A549 (cell line): ENCODE measurements around the gene BLTP3B.

Source experiments
- CEBPB ChIP-seq, 2 experiments: fragments of >200 bp in 1 of 2; sonication (Bioruptor Twin) in 1 of 2; formaldehyde crosslinking in 1 of 2; IDR thresholded peaks; 2 replicates each; pipeline ENCODE4 v1.6.1; 2012 to 2016
- EP300 ChIP-seq, 2 experiments: fragments of >200 bp; sonication (Bioruptor Twin); formaldehyde crosslinking; IDR thresholded peaks; 2 replicates in 1 of 2; 3 replicates in 1 of 2; pipeline ENCODE4 v1.6.1; 2016 to 2017
- GATA3 ChIP-seq: IDR thresholded peaks from 2 replicates; pipeline ENCODE4 v1.6.1; 2012; ENCODE audit warnings: borderline replicate concordance
- HDAC2 ChIP-seq: fragments of 200-600 bp; sonication (generic); IDR thresholded peaks from 2 replicates; pipeline ENCODE4 v1.6.1; 2016
- MAFK ChIP-seq: fragments of 450-650 bp; IDR thresholded peaks from 2 replicates; pipeline ENCODE4 v1.6.1; 2014; ENCODE audit not compliant: partially characterized antibody
- RFX5 ChIP-seq: fragments of 450-650 bp; IDR thresholded peaks from 2 replicates; pipeline ENCODE4 v1.7.1; 2014; ENCODE audit warnings: antibody characterized with exemption, mild to moderate bottlenecking, moderate library complexity
- SREBF2 ChIP-seq: fragments of 450-650 bp; IDR thresholded peaks from 2 replicates; pipeline ENCODE4 v1.6.1; 2014; ENCODE audit warnings: mild to moderate bottlenecking, moderate library complexity
- TF ChIP-seq, protein P1 (sequence below): fragments of >200 bp; sonication (Bioruptor Twin); formaldehyde crosslinking; IDR thresholded peaks from 3 replicates; pipeline ENCODE4 v1.5.1; 2016
- TF ChIP-seq, protein P2 (sequence below): IDR thresholded peaks from 2 replicates; pipeline ENCODE4 v1.6.1; 2012; ENCODE audit warnings: low read depth, borderline replicate concordance
- TF ChIP-seq, protein P3 (sequence below): fragments of 250-450 bp; sonication (Bioruptor Pico); IDR thresholded peaks from 2 replicates; pipeline ENCODE4 v1.5.0; 2021; ENCODE audit warnings: mild to moderate bottlenecking, moderate library complexity, borderline replicate concordance
- TF ChIP-seq, protein P4 (sequence below): IDR thresholded peaks from 2 replicates; pipeline ENCODE4 v1.6.1; 2012

DNA sequence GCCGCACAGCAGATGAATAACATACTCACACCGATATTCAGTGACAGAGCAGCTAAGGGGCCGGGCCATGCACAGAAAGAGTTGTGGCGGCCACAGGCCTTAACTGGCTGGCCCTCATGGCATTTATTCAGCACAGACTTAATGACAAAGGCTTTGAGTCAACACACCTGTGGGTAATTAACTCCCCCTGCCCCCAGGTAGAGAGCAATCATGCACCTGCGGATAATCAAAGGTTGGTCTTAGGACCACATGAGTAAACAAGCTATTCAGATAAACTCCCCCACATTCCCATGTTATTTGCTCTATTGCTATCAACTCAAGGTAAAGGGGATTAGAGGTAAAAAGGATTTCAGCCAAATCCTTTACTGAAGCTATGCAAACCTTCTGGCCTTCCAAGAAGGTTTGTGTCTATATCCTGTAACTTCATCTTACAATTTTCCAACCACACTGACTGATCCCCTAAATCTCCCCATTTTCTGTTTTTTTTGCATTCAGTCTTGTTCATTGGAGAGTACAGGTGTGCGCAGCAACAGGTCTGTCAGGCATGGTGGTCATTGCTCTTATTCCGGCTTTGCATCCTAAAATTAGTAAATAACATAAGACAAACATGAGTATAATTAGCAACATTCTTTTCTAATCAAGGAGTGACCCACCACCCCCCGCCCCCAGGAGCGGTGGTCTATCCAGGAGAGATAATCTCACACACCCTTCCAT, 16.9 kb upstream of the BLTP3B start:
- TF ChIP-seq, protein P1, sequence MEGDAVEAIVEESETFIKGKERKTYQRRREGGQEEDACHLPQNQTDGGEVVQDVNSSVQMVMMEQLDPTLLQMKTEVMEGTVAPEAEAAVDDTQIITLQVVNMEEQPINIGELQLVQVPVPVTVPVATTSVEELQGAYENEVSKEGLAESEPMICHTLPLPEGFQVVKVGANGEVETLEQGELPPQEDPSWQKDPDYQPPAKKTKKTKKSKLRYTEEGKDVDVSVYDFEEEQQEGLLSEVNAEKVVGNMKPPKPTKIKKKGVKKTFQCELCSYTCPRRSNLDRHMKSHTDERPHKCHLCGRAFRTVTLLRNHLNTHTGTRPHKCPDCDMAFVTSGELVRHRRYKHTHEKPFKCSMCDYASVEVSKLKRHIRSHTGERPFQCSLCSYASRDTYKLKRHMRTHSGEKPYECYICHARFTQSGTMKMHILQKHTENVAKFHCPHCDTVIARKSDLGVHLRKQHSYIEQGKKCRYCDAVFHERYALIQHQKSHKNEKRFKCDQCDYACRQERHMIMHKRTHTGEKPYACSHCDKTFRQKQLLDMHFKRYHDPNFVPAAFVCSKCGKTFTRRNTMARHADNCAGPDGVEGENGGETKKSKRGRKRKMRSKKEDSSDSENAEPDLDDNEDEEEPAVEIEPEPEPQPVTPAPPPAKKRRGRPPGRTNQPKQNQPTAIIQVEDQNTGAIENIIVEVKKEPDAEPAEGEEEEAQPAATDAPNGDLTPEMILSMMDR, result no peak
- TF ChIP-seq GATA3 (no peak), RFX5 (no peak), MAFK (no peak), EP300 (IDR thresholded peaks at IDR 0.05) (no peak), HDAC2 (no peak), CEBPB (IDR thresholded peaks at IDR 0.05) (no peak), SREBF2 (no peak)
- TF ChIP-seq, protein P2, sequence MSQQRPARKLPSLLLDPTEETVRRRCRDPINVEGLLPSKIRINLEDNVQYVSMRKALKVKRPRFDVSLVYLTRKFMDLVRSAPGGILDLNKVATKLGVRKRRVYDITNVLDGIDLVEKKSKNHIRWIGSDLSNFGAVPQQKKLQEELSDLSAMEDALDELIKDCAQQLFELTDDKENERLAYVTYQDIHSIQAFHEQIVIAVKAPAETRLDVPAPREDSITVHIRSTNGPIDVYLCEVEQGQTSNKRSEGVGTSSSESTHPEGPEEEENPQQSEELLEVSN, result no peak
- TF ChIP-seq, protein P3, sequence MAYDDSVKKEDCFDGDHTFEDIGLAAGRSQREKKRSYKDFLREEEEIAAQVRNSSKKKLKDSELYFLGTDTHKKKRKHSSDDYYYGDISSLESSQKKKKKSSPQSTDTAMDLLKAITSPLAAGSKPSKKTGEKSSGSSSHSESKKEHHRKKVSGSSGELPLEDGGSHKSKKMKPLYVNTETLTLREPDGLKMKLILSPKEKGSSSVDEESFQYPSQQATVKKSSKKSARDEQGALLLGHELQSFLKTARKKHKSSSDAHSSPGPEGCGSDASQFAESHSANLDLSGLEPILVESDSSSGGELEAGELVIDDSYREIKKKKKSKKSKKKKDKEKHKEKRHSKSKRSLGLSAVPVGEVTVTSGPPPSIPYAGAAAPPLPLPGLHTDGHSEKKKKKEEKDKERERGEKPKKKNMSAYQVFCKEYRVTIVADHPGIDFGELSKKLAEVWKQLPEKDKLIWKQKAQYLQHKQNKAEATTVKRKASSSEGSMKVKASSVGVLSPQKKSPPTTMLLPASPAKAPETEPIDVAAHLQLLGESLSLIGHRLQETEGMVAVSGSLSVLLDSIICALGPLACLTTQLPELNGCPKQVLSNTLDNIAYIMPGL (CRISPR knock-in tag), result no peak
- TF ChIP-seq, protein P4, sequence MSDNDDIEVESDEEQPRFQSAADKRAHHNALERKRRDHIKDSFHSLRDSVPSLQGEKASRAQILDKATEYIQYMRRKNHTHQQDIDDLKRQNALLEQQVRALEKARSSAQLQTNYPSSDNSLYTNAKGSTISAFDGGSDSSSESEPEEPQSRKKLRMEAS, result no peak
